ENCODE results near the gene HEATR5A.
"Not testable (repeated sequence)": the region's sequence is repeated elsewhere in the genome, so short reads cannot be mapped to it uniquely, and the experiment has no call there.

The HEATR5A gene

GRCh38 chr14:31312934-31313333 is 107.4 kb downstream of the HEATR5A start:
- no peak for DNase-seq (ENCODE audit: low spot score)
- TF ChIP-seq CTCF (IDR thresholded peaks at IDR 0.05; ENCODE audit: extremely low read depth, missing control alignments), result no peak

DNA sequence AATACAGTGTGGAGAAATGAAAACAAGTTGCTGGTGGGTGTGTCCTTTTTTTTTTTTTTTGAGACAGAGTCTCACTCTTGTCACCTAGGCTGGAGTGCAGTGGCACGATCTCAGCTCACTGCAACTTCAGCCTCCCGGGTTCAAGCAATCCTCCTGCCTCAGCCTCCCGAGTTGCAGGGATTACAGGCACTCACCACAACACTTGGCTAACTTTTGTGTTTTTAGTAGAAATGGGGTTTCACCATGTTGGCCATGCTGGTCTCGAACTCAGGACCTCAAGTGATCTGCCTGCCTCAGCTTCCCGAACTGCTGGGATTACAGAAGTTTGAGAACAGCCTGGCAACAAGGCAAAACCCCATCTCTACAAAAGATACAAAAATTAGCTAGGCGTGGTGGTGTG is 108.0 kb downstream of the HEATR5A start:
- DNase-seq (ENCODE audit: low spot score), result not testable (repeated sequence)

DNA sequence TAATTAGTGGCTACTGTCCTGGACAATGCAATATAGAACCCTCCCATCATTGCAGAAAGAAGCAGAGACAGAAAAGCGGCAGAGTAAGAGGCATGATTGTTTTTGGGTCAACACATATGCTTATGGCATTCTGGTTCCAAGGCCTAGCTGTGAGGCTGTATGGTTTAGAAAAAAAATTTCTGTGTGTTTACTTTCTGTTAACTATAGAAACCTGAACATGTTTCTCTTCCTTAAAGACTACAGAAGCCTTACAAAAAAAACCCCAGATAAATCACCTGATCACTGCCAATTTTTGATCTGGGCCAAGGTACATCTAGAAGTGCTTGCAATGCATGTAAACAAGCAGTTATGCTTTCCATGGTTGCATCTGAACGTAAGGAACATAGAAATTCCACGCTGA is 112.7 kb downstream of the HEATR5A start:
- TF ChIP-seq CTCF (IDR thresholded peaks at IDR 0.05; ENCODE audit: extremely low read depth, missing control alignments), result no peak
- no peak for DNase-seq (ENCODE audit: low spot score)

DNA sequence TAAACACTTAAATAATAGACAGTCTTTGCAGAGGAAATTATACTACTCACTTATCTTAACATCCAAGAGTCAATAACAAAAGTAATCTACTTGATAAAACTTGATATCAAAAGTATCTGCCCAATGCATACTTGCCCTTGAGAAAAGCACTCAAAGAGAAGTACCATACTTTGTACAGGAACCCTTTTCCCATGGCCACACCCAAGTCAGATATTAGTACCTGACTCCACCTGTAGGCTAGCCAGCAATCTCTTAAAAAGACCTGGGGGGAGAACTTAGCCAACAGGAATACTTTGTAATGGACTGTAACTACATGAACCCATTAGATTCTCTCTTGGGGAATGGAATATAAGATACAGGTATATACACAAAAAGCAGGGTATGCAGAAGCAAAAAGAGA is 113.2 kb downstream of the HEATR5A start:
- DNase-seq (ENCODE audit: low spot score), result no peak
- no peak for TF ChIP-seq CTCF (IDR thresholded peaks at IDR 0.05; ENCODE audit: extremely low read depth, missing control alignments)

- no peak for TF ChIP-seq CTCF (IDR thresholded peaks at IDR 0.05; ENCODE audit: extremely low read depth, missing control alignments)
- DNase-seq (ENCODE audit: low spot score), result no peak
Measured at GRCh38 chr14:31303654-31304053, 116.7 kb downstream of the HEATR5A start.

DNA sequence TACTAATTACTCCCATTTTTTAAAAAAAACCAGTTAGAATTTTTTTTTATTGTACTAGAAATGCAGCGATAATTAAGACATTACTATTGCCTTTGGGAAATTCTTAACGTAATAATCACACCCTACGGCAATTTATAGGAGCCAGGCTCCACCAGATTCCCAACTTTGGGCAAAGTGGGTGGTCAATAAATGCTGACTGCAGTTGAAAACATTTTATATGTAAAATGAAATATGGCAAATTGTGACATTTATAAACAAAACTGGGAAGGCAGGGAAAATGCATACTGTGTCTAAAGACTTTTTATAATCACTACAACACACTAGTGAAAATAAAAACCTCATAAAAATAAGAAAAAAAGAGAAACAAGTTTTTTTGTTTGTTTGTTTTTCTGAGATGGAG is 119.5 kb downstream of the HEATR5A start:
- no peak for DNase-seq (ENCODE audit: low spot score)
- TF ChIP-seq CTCF (IDR thresholded peaks at IDR 0.05; ENCODE audit: extremely low read depth, missing control alignments), result no peak

DNA sequence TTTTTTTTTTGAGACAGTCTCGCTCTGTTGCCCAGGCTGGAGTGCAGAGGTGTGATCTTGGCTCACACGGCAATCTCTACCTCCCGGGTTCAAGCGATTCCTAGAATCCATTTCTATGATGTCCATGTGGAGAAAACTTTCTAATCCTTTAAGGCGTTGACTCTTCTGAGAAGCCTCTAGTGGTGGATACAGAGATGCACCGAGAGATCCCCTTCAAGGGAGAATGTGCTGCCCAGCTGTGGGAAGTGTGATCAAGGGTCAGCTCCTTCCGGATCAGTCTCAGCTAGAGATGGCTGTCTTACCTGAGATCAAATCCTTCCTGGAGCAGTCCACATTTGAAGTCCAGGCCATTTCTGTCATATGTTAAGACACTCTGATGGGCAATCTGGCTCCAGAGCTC is 120.1 kb downstream of the HEATR5A start:
- DNase-seq (ENCODE audit: low spot score), result no peak
- TF ChIP-seq CTCF (IDR thresholded peaks at IDR 0.05; ENCODE audit: extremely low read depth, missing control alignments), result no peak

DNA sequence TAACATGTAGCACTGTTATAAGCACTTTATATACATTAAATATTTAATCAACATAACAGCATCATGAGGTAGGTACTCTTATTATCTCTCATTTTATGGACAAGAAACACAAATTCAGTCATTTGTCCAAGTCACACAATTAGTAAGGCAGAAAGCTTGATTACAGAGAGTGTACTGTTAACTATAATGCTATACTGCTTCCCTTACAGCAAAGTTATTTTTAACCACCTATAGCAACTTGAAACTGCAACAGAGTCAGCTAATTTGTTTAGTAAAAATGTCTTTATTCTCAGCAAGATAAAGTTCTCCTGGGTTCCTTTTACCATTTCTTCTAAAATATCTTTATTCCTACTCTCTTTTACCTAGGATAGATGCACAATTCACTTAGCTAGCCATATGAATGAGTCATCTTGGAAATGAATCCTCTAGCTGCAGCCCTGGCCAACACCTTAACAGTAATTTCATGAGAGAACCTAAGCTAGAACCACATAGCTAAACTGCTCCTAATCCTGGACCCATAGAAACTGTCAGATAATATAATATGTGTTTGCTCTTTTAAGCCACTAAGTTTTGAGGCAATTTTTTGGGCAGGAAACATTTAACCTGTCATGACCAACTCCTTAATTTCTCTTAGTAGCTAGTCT is 122.5 kb downstream of the HEATR5A start:
- TF ChIP-seq CTCF (IDR thresholded peaks at IDR 0.05; ENCODE audit: extremely low read depth, missing control alignments), result no peak
- DNase-seq (ENCODE audit: low spot score), result peak; percentile 15
